Renal cortical epithelial cell (primary cell): ENCODE measurements around the gene FLVCR2. TPM values are rescaled to one million over a fixed set of nuclear protein-coding genes. Genes with fewer than 3 reads are reported as not detected.

ENCODE experiments used
- DNase-seq: peaks from one replicate; pipeline ENCODE4 v3.0.0-alpha.2; 2011; ENCODE audit warnings: low read depth
- total RNA-seq: library from RNA; depleted of rRNA; stranded (reverse); fragments of >200 nt; gene quantifications from 2 replicates; pipeline ENCODE4 v1.2.3, GENCODE V29; 2014

FLVCR2 gene
- total RNA-seq, 1 donor from 2014 or later: 3.4 TPM

DNA sequence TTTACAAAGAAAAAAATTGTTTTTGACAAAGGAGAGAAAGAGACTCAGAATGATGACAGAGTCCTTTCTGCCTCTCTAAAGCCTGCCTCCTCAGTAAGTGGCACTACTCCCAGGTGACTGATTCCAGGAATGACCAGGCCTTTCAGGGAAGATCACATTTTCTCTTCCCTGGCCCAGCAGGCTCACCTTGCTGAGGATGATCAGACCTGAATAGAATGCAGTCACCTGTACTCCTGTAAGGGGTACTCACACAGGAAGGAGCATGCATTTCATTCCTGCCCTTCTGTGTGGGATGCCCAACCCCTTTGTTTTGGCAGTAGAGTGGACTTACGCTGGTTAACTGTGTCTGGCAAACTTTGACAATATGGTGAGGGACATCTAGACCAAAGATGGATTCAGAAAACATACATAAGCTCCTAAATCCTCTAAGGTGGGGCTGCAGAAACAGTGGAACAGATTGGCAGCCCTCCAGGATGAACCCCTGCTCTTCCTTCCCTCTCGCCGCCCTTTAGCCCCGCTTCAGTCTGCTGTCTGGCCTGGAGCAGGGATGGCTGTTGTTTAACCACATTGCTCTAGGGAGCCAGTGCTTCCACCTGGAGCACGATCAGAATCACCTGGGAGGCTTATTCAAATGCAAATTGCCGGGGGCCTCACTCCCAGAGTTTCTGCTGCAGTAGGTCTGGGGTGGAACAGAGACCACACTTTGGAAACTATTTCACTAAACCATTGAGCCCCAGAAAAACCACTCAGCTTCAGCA is 52.5 kb downstream of the FLVCR2 start:
- no peak for DNase-seq

DNA sequence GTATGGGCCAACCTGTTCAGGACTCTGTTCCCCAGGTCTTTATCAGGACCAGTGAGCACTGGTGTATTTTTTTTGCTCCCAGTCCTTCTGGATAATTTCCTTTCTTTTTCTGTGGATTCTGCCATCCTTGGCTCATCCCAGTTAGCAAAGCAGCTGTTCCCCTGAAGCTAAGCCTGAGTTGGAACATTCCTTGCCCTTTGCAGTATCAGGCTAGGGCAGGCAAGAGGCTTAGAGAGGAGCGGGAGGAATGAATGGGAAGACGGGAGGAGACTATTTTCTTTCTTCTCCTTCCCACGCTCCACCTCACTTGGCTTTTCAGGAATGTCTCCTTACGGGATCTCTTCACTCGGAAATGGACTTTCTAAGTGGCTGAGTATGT is 53.0 kb downstream of the FLVCR2 start:
- DNase-seq: peak; percentile 49

DNA sequence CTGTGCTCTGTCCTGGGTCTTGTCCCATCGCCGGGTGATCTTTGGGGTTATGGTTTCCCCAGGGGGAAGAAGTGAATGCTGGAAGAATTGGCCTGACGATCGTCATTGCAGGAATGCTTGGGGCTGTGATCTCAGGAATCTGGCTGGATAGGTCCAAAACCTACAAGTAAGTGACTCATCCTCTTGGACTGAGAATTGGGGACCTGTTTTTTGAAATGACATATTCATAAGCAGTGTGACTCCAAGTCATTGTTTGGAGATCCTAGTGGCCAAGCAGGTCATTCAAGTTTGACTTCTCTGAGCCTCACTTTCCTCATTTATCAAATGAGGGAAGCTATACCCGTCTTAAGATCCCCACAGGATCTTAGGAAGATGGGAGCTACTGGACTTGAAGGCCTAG is 56.4 kb downstream of the FLVCR2 start:
- no peak for DNase-seq

DNA sequence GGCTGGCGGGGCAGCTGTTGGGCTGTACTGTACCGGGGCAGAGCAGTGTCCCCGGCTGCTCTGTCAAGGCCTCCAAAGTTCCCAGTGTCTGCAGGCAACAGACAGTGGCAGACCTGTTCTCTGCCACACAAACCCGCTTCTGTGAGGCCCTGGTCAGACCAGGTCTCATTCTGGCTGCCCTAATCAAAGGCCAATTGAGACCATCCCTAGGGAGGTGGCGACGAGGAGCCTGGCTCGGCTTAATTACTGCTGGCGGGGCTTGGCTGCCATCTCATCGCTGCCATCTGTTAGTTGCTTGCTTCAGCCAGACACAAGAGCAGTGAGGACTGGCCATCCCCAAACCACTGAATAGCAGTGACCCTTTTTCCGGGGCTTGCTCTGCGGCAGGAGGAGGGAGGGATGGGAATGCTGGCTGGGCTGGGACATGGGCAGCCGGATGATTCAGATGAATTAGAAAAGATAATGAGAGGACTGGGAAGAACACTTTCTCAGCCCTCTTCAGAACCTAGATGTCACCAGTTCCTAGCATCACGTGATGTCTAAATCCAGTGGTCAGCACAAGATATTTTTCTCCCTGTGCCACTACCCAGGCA is 57.8 kb downstream of the FLVCR2 start:
- no peak for DNase-seq

DNA sequence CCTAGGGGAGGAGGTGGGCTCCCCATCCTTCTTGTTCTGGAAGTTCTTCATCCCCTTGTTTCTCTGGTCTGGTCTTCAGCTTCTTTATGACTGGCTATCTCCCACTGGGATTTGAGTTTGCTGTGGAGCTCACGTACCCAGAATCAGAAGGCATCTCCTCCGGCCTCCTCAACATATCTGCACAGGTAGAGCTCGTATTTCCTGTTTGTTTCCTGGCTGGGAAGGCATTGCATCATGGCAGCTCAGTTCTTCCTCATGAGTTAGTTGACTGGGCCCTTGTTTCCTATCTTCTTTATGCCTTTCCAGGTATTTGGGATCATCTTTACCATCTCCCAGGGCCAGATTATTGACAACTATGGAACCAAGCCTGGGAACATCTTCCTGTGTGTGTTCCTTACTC is 62.5 kb downstream of the FLVCR2 start:
- DNase-seq: no peak

DNA sequence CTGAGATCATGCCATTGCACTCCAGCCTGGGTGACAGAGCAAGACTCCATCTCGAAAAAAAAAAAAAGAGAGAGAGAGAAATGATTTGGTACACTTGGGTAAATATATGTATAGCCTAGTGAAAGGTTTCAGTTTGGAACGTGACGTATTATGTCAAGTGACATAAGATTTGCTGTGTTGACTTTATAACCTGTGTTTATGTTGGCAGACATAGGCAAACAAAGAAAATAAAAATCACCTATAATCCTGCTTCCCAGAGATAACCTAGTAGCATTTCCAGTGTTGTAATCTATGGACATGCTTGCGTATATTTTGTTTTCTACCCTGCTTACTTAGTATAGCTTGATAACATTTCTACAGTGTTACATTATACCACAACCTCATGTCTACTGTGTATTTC is 65.6 kb downstream of the FLVCR2 start:
- no peak for DNase-seq

DNA sequence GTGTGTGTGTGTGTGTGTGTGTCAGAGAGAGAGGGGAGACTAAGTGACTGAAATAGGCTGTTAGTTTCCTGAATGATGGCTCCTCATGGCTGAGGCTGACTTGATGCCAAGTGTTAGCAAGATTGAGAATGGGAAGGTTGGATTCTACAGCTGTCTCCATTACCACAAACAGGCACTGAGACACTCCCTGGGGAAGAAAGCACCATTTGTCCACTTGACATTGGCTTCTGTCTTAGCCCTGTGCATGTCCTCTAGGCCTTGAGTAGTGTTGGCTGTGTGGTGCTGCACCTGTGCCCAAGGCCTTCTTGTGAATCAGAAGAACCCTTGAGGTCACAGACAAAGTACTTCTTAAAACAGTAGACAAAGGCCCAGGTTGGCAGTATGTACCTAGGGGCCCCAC is 66.6 kb downstream of the FLVCR2 start:
- DNase-seq: no peak

DNA sequence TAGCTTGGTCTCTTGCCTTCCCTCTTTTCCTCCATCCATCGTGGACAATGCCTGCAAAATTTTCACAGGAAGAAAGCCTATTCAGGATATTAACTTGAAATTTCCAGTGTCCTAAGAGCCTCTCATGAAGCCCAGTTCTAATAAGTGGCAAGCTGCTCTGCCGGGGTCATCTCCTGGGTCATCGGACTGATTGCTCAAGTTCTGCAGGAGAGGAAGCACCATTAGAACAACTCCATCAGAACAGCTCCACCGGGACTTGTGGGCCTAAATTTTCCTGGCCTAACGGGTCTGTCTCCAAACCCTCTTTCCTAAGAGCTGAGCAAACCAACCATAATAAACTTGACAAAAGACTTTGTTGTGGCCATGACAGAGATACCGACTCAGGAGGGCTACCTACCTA is 68.3 kb downstream of the FLVCR2 start:
- DNase-seq: peak; percentile 53

DNA sequence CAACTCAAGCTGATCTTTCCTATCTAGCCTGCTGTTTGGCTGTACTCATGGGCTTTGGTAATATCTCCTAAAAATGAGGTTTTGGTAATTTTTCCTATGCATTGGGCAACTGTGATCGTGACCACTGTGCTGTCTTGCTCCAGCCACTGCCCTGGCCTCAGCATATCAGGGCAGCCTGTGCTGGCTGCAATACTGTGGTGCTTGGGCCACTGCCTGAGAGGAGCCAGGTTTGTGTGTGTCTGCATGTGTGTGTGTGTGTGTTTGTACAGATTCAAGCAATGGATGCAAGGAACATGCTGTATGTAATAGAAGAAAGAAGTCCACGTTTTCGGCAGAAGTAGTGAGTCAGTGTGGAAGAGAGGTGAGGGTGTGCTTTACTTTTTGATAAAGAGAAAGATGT is 69.2 kb downstream of the FLVCR2 start:
- DNase-seq: no peak

DNA sequence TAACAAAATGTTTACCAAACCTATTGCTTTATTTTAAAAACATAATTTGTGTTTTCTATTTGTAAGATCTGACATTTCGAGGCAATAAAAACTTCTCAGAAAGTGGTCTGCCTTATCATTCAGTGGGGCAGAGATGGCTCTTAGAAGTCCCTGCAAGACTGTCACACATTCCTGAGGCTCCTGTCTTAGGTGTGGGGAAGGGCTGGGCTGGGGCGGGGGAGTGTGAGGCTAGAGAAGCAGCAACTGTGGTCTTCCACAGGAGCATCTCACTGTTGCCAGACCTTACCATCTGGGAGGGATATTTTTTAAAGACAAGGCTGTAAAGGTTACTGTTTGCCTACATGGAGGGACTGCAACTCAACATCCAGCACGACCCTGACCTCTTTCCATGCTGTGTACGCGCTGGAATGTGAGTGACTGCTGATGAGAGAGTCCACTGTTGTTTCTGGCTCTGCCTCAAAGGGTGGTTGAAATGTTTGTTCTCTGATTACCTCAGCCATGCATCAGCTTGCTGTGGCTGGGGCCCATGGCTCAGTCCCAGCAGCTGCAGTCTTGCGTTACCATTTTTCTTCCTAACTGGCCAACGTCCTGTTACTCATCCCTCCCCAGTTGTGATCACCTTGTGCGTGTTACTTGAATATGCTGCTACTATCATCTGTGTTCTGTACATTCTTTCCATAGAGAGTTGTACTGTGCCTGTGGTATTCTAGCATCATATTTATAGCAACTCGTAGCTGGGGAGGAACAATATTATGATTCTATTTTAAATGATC is 69.8 kb downstream of the FLVCR2 start:
- DNase-seq: peak; percentile 97

DNA sequence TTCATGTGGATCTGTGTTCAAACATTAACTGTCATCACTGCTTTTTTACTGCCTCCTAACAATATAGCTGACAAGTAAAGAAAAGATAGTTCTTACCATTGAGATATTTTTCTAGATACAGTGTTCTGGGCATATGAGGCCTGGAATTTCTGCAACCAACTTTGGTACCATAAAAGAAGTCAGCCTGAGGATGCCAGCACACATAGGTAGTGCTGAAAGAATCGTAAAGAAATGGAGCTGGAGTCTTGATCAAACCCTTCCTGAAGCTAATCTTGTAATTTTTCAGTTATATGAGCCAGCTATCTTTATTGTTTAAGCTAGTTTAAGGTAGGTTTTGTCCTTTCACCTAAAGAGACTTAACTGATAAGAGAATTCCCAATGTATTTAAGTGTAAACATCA is 70.9 kb downstream of the FLVCR2 start:
- no peak for DNase-seq

DNA sequence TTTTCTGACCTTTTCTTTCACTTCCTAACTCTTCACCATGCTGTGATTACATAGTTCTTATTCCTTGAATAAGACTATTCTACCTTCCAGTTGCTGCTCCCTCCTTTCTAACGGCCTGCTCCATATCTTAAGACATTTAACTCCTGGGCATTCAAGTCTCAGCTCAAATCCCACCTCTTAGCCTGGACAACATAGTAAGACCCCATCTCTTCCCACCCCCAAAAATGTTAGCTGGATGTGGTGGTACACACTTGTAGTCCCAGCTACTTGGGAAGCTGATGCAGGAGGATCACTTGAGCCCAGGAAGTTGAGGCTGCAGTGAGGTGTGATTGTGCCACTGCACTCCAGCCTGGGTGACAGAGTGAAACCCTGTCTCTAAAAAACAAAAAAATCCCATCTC is 71.4 kb downstream of the FLVCR2 start:
- no peak for DNase-seq

DNA sequence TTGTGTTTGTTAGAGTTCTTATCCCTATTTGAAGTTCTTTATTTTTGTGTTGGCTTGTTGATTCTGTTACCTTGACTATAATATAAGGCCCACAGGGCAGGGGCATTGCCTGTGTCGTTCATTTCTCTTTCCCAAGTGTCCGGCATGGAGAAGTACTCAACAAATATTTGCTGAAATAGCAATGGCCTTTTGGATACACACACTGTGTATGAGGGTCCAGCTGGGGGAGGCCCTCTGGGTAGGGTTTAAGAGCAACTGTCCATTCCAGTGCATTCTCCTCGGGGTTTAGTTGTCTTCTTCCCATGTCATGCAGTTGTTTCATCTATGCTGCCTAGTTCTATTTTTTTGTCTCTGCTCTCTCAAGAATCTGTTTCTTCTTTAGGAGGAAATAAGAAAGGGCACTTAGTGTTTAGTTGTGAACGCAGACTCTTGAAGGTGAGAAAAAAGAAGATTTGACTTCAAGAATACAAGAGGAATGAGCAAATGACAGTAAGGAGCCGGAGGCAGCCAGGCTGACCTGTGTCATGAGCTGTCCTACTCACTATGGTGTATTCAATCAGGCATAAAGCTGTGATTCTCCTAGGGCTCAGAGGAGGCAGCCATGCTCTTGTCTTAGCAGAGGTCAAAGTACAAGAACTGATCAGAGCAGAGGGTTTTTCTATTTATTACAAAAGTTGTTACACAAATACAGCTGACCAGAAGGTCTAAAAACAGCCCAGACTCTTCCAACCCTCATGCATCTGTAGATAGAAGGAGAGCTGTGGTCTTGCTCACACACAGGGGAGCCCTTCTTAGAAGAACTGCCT is 72.0 kb downstream of the FLVCR2 start:
- DNase-seq: peak; percentile 44

DNA sequence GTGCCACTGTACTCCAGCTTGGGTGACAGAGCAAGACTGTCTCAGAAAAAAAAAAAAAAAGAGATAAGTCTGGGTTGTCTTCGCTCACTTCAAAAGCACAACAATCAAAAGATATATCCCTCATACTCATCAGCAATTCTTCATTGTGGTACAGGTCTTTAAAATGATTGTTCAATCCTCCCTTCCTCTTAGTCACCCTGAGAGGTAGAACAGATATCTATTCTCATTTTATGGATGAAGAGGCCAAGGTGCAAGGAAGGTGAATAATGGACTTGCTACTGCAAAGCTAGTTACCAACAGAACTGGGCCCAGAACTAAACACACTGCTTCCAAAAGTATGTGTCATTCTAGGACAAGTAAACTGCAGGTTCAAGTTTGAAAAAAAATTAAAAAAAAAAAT is 75.1 kb downstream of the FLVCR2 start:
- DNase-seq: no peak

DNA sequence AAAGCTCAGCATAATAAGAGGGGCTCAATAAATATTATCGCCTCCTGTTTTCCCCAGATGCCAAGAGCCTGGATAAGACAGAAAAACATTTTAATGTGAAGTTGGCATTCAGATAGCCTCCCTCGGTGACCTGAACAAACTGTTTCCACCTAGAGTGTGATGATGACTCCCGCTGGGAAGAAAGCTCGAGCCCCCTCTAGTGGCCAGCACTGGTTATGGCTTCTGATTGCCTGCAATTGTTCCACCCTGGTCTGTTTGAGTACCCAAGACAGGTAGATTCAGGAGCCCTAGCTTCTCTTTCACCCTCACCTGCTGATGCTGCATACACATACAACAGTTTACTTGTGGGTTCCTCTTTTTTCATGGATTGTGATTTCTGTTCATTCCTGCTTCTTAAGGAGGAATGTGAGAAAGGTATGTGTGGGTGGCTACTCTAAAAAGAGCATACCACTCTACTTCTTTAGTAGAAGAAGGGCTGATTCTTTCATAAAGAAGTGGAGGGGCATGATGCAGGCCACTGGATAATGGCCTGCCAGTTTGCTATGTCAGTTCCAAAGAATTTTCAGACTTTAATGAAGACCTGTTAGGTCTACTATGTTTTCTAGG is 75.8 kb downstream of the FLVCR2 start:
- peak; percentile 63 for DNase-seq

DNA sequence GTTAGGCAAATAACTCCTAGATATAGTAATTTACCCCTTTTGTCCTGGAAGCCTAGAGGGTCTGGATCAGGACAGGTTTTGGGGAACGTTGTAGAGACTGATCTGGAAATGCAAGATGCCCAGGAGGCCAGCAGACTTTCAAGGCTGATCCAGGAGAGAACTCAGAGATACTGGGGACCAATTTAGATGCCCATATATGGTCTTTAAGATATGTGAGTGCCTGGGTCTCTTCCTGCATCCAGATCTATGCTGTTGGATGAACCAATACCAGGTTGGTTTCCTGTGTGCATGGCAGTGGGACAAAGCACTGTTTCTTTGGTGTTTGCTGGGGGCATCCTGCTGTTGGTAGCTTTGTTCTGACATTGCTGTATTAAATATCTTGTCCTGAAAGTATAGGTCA is 76.8 kb downstream of the FLVCR2 start:
- no peak for DNase-seq

DNA sequence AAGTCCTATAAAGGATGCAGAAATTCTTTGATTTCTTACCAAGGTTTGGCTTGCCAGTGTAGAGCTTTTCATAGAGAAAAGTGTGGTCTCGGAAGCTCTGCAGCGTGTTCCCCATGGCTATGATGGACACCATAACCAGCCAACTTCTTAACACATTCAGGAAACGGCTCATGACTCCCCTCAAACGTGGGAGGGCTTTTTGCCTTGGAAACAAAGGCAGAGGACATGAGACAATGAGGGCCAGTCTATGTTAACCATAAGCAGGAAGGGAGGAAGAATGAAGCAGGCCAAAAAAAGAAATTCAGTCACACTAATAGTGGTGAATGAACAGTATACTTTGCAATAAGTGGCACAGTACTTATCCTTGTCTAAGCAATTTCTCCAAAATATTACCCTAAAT is 78.9 kb downstream of the FLVCR2 start:
- DNase-seq: no peak

DNA sequence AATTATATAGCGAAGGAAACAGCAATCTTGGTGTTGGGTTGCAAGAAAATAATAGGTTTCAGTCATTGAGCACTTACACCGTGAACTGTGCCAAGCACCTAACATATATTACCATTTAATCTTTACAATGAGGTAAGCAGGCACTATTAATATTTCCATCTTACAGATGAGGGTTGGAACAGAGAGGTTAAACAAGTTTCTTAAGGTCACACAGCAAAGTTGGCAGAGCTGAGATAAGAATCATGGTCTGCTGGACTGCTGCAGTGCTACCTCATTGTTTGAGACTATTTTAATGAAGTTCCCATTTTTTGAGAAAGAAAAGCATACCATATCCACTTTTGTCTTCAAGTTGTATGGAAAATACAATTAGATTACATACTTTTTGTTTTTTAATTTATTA is 80.5 kb downstream of the FLVCR2 start:
- DNase-seq: no peak

DNA sequence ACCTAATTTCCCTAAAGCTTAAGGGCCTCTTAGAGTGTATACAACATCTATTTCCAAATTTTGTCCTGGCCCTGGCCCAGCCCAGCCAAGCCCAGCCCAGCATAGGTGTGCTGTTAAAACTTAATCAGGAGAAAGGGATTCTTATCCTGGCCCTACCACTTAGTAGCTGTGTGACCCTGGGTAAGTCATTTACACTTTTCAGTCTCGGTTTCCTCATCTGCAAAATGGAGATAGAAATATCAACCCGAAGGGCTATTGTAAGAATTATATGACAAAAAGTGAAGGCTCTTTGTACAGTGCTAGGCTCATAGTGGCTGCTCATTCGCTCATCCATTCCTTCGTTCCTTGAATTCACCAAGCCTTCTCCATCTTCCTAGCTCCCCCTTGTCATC is 81.8 kb downstream of the FLVCR2 start:
- DNase-seq: no peak

DNA sequence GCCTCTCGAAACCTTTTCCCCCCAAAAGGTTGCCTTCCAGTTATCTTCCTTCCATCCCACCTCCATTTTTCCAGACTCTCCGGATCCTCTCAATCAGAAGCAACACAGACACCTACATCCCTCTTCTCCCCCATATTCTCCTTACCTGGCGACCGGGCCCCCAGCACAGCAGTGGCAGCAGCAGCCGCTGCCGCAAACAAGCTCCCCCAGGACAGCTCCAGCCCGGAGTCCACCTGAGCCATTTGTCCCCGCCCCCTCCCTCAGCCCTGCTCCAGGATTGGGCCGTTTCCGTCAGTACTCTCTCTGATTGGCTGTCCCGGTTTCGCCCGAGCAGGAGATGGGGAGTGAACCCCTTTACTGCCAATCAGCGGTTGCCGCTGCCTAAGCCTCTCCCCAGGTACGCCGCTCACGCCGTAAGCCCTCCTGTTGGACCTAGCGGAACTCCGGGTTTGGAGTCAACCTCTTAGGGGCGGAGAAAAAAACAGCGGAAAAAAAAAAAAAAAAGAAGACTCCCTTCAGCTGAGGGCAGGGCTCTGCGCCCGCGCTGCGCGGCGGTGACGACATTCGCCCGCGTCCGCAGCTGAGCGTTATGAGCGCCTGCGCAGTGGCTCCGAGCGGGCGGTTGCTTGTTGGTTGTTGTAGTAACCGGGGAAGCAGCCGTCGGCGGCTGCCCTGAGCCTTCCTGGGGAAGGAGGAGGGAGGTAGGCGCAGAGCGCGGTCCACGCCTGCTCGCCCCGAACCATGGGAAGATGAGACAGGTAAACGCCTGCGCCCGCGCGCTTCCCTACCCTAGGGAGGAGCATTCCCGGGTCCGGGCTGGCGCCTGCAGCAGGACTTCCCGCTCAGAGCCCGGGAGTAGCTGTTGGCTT is 82.4 kb downstream of the FLVCR2 start, which contains the start of the genes ERG28 and TTLL5:
TSS of gene ERG28 (minus strand) at position 247 of the 869 bp plus-strand sequence. CDS start 3,374 bp downstream, outside the sequence.
TSS of gene TTLL5 (plus strand) at position 617 of the 869 bp plus-strand sequence. CDS start 1,904 bp downstream, outside the sequence.
- peak; percentile 99 for DNase-seq

DNA sequence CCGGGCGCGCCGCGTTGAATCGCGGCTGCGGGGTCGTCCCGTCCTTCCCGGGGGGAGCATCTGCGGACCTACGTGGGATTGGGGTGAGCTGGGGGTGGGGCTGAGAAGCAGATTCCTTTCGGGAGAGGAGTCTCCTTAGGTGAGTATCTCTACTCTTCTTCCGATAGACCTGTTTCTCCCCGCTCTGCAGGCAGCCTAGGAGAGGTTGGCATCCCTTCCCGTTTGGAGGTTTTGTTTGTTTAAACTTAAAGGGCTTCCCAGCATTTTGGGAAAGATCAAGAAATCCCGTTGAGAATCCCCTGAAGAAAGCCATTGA is 83.0 kb downstream of the FLVCR2 start:
- DNase-seq: no peak
